ENCODE results near the gene KBTBD13.

Gene KBTBD13

GRCh38 chr15:65087873-65088642, 11.5 kb downstream of the KBTBD13 start:
- no peaks in the 10 kb centered on the region for H3F3A ChIP-seq (ENCODE audit: low read depth)
- H3K9me3 ChIP-seq (ENCODE audit: insufficient read depth, low read depth, low read length) = no peaks in the 10 kb centered on the region
- H3K4me1 ChIP-seq (ENCODE audit: insufficient read depth, low read length, poor library complexity, severe bottlenecking) = peaks cover 1% of the 10 kb centered on the region
- TF ChIP-seq EZH2phosphoT487 (IDR thresholded peaks at IDR 0.05; ENCODE audit: borderline replicate concordance) = no peak
- TF ChIP-seq, protein P1, sequence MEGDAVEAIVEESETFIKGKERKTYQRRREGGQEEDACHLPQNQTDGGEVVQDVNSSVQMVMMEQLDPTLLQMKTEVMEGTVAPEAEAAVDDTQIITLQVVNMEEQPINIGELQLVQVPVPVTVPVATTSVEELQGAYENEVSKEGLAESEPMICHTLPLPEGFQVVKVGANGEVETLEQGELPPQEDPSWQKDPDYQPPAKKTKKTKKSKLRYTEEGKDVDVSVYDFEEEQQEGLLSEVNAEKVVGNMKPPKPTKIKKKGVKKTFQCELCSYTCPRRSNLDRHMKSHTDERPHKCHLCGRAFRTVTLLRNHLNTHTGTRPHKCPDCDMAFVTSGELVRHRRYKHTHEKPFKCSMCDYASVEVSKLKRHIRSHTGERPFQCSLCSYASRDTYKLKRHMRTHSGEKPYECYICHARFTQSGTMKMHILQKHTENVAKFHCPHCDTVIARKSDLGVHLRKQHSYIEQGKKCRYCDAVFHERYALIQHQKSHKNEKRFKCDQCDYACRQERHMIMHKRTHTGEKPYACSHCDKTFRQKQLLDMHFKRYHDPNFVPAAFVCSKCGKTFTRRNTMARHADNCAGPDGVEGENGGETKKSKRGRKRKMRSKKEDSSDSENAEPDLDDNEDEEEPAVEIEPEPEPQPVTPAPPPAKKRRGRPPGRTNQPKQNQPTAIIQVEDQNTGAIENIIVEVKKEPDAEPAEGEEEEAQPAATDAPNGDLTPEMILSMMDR (conservative IDR thresholded peaks at IDR 0.05; ENCODE audit: low read length) = no peak
- H3K4me2 ChIP-seq (ENCODE audit: low read depth, low read length, poor library complexity, severe bottlenecking) = no peak overlapping the region
- H3K36me3 ChIP-seq (ENCODE audit: insufficient read depth, low read length) = no peaks in the 10 kb centered on the region
- no peak overlapping the region for H2AFZ ChIP-seq (ENCODE audit: low read length)
- no peaks in the 10 kb centered on the region for H4K20me1 ChIP-seq (ENCODE audit: insufficient read depth, low read length, poor library complexity, severe bottlenecking)
- H3K27me3 ChIP-seq (ENCODE audit: insufficient read depth, low read length, poor library complexity, severe bottlenecking) = no peaks in the 10 kb centered on the region
- no peaks in the 10 kb centered on the region for H3K79me2 ChIP-seq (ENCODE audit: insufficient read depth, low read length)
- no peaks in the 10 kb centered on the region for H3K9me2 ChIP-seq (replicated peaks; ENCODE audit: low read depth, low read length)
- no peak overlapping the region for H3K4me3 ChIP-seq (ENCODE audit: low read length, poor library complexity, severe bottlenecking)
- no peak overlapping the region for H3K9ac ChIP-seq (ENCODE audit: low read depth, low read length, poor library complexity, severe bottlenecking)

GRCh38 chr15:65088643-65089021, 12.1 kb downstream of the KBTBD13 start:
- H3K9me3 ChIP-seq (ENCODE audit: insufficient read depth, low read depth, low read length) = no peaks in the 10 kb centered on the region
- H3K36me3 ChIP-seq (ENCODE audit: insufficient read depth, low read length) = no peaks in the 10 kb centered on the region
- no peaks in the 10 kb centered on the region for H4K20me1 ChIP-seq (ENCODE audit: insufficient read depth, low read length, poor library complexity, severe bottlenecking)
- no peak overlapping the region for H3K4me3 ChIP-seq (ENCODE audit: low read length, poor library complexity, severe bottlenecking)
- no peak overlapping the region for H3K9ac ChIP-seq (ENCODE audit: low read depth, low read length, poor library complexity, severe bottlenecking)
- no peaks in the 10 kb centered on the region for H3K79me2 ChIP-seq (ENCODE audit: insufficient read depth, low read length)
- no peaks in the 10 kb centered on the region for H3K27me3 ChIP-seq (ENCODE audit: insufficient read depth, low read length, poor library complexity, severe bottlenecking)
- no peak overlapping the region for H2AFZ ChIP-seq (ENCODE audit: low read length)
- H3K4me2 ChIP-seq (ENCODE audit: low read depth, low read length, poor library complexity, severe bottlenecking) = no peak overlapping the region
- no peaks in the 10 kb centered on the region for H3K4me1 ChIP-seq (ENCODE audit: insufficient read depth, low read length, poor library complexity, severe bottlenecking)
- no peaks in the 10 kb centered on the region for H3F3A ChIP-seq (ENCODE audit: low read depth)
- no peak for TF ChIP-seq EZH2phosphoT487 (IDR thresholded peaks at IDR 0.05; ENCODE audit: borderline replicate concordance)
- TF ChIP-seq, protein P1 (conservative IDR thresholded peaks at IDR 0.05; ENCODE audit: low read length) = no peak
- no peaks in the 10 kb centered on the region for H3K9me2 ChIP-seq (replicated peaks; ENCODE audit: low read depth, low read length)

DNA sequence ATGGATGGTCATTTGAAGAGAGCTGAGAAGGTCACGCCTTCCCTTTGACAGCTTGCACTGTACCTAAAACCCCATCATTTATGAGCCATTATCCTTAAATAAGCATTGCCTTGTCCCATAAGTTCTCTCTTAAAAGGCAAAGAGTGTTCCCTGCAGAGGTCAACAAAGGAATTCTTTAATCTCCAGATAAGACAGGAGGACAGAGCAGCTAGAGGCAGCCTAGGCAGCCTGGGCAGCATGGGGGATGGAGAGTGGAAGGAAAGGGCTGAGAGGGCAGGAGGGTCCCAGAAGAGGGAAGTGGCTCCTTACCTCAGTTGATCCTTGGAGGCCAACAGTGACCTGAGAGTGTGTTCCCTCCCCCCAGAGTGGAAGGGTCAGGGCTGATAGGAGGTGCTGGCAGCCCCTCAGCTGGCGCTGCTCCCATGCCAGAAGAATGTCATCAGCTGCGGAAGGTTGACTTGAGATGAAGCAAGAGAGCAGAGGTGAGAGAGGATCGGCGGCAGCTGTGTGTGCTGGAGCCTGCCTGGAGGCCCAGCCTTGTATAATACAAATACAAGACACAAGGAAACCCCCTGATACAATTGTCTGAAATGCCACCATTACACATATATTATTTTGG, 12.8 kb downstream of the KBTBD13 start:
- no peaks in the 10 kb centered on the region for H3K36me3 ChIP-seq (ENCODE audit: insufficient read depth, low read length)
- no peaks in the 10 kb centered on the region for H4K20me1 ChIP-seq (ENCODE audit: insufficient read depth, low read length, poor library complexity, severe bottlenecking)
- no peak overlapping the region for H3K9ac ChIP-seq (ENCODE audit: low read depth, low read length, poor library complexity, severe bottlenecking)
- no peaks in the 10 kb centered on the region for H3K79me2 ChIP-seq (ENCODE audit: insufficient read depth, low read length)
- H3K27me3 ChIP-seq (ENCODE audit: insufficient read depth, low read length, poor library complexity, severe bottlenecking) = no peaks in the 10 kb centered on the region
- no peak overlapping the region for H2AFZ ChIP-seq (ENCODE audit: low read length)
- no peak overlapping the region for H3K4me2 ChIP-seq (ENCODE audit: low read depth, low read length, poor library complexity, severe bottlenecking)
- H3K9me3 ChIP-seq (ENCODE audit: insufficient read depth, low read depth, low read length) = no peaks in the 10 kb centered on the region
- no peak for TF ChIP-seq EZH2phosphoT487 (IDR thresholded peaks at IDR 0.05; ENCODE audit: borderline replicate concordance)
- TF ChIP-seq, protein P1 (conservative IDR thresholded peaks at IDR 0.05; ENCODE audit: low read length) = no peak
- no peaks in the 10 kb centered on the region for H3K4me1 ChIP-seq (ENCODE audit: insufficient read depth, low read length, poor library complexity, severe bottlenecking)
- no peak overlapping the region for H3K4me3 ChIP-seq (ENCODE audit: low read length, poor library complexity, severe bottlenecking)
- H3K9me2 ChIP-seq (replicated peaks; ENCODE audit: low read depth, low read length) = no peaks in the 10 kb centered on the region
- no peaks in the 10 kb centered on the region for H3F3A ChIP-seq (ENCODE audit: low read depth)
